HepG2 (cell line): ENCODE results near the gene RPL41. TPM values are rescaled to one million over a fixed set of nuclear protein-coding genes. Genes with fewer than 3 reads are reported as not detected.
A peak's percentile ranks its signal among the peaks of the same experiment; 100 is the strongest.

ENCODE experiments used
- ATAC-seq: fragments of 200-7000 bp; cut with Tn5 transposase; 3 replicates; pipeline ENCODE4 v1.9.1; 2020; ENCODE audit warnings: mild to moderate bottlenecking, moderate library complexity
- BruUV-seq: library from RNA; stranded (reverse); fragments of 400-500 nt; replicated peaks from 2 replicates; lab custom pipeline; 2021; lab: Mats Ljungman, UMichigan
- CTCF ChIA-PET: fragments of 300-600 bp; formaldehyde crosslinking; extraction: SDS; loops from one replicate; lab custom pipeline; 2021; ENCODE audit warnings: low total read pairs, inconsistent platforms, low intra/inter-chr PET ratio; lab: Yijun Ruan, JAX
- POLR2A ChIA-PET: fragments of 350-600 bp; sonication (Branson Sonifier 250); formaldehyde crosslinking; loops from one replicate; lab custom pipeline; 2020; ENCODE audit warnings: antibody characterized with exemption, inconsistent platforms; lab: Yijun Ruan, JAX
- DNase-seq: peaks from one replicate; pipeline ENCODE4 v3.0.0-alpha.2; 2015; ENCODE audit warnings: low spot score
- FAIRE-seq: peaks from 3 replicates; lab custom pipeline; 2011; peaks lifted over from hg19 to GRCh38; lab: Jason Lieb, UNC
- H2AFZ ChIP-seq: one replicate; pipeline ENCODE4 v1.6.1; 2011; ENCODE audit warnings: low read length, inconsistent platforms
- H3K27ac ChIP-seq: fragments of 300-600 bp; 3 replicates; pipeline ENCODE4 v1.8.0; 2011; ENCODE audit warnings: mixed run types, mild to moderate bottlenecking, mixed read lengths, low read length, inconsistent platforms; ENCODE audit not compliant: insufficient read depth; ENCODE audit errors: extremely low read length
- H3K27me3 ChIP-seq, 2 experiments: fragments of 200-600 bp in 1 of 2; 2 replicates in 1 of 2; 3 replicates in 1 of 2; pipeline versions ENCODE4 v1.6.0 to v1.8.0; 2011; ENCODE audit warnings: low read length in 2 of 2, mild to moderate bottlenecking in 2 of 2, moderate library complexity in 2 of 2, inconsistent platforms in 1 of 2; ENCODE audit not compliant: insufficient read depth in 2 of 2, control insufficient read depth in 1 of 2
- H3K36me3 ChIP-seq, 2 experiments: fragments of 200-600 bp in 1 of 2; replicated peaks in 1 of 2; 2 replicates in 1 of 2; 3 replicates in 1 of 2; pipeline versions ENCODE4 v1.5.1 to v1.8.0; 2011; ENCODE audit warnings: low read length in 2 of 2, inconsistent platforms in 1 of 2; ENCODE audit not compliant: insufficient read depth in 2 of 2, control insufficient read depth in 1 of 2
- H3K4me1 ChIP-seq: 2 replicates; pipeline ENCODE4 v1.5.1; 2012; ENCODE audit warnings: low read length, inconsistent platforms; ENCODE audit not compliant: insufficient read depth
- H3K4me2 ChIP-seq: 2 replicates; pipeline ENCODE4 v1.6.0; 2011; ENCODE audit warnings: low read depth, low read length, inconsistent platforms
- H3K4me3 ChIP-seq, 3 experiments: fragments of 200-600 bp in 1 of 3; sonication (generic), shearing (Covaris generic) in 1 of 3; replicated peaks in 1 of 3; 2 replicates each; pipeline ENCODE4 v1.5.1; 2011 to 2016; ENCODE audit warnings: low read length in 3 of 3, inconsistent platforms in 2 of 3, low read depth in 2 of 3, mild to moderate bottlenecking in 2 of 3, control low read depth in 1 of 3, mixed read lengths in 1 of 3; ENCODE audit not compliant: insufficient read depth in 1 of 3
- H3K79me2 ChIP-seq: one replicate; pipeline ENCODE4 v1.6.1; 2011; ENCODE audit warnings: low read length, inconsistent platforms; ENCODE audit not compliant: insufficient read depth
- H3K9ac ChIP-seq: 2 replicates; pipeline ENCODE4 v1.6.0; 2011; ENCODE audit warnings: mild to moderate bottlenecking, low read depth, low read length, inconsistent platforms; ENCODE audit not compliant: insufficient read depth
- H3K9me3 ChIP-seq: 2 replicates; pipeline ENCODE4 v1.5.1; 2012; ENCODE audit warnings: mild to moderate bottlenecking, low read length
- H4K20me1 ChIP-seq: 2 replicates; pipeline ENCODE4 v1.6.0; 2011; ENCODE audit warnings: inconsistent platforms, mild to moderate bottlenecking, low read length, moderate library complexity; ENCODE audit not compliant: insufficient read depth
- AGO2 ChIP-seq: fragments of 200-400 bp; formaldehyde crosslinking; optimal IDR thresholded peaks from 2 replicates; pipeline ENCODE3; 2017; ENCODE audit warnings: mild to moderate bottlenecking, low read depth, low read length, moderate library complexity
- NR1H2 ChIP-seq: sonication (generic); formaldehyde crosslinking; IDR thresholded peaks from 2 replicates; pipeline ENCODE4 v1.8.1; 2022; ENCODE audit warnings: low read depth, missing genetic modification reagents, borderline replicate concordance
- POLR2AphosphoS5 ChIP-seq: IDR thresholded peaks from 2 replicates; pipeline ENCODE4 v1.6.1; 2012; ENCODE audit warnings: low read depth, low read length
- RBFOX2 ChIP-seq: fragments of 200-400 bp; formaldehyde crosslinking; IDR thresholded peaks from 2 replicates; pipeline ENCODE4 v1.6.1; 2017; ENCODE audit warnings: low read depth, mild to moderate bottlenecking, low read length
- RBM22 ChIP-seq: fragments of 200-400 bp; formaldehyde crosslinking; optimal IDR thresholded peaks from 2 replicates; pipeline ENCODE3; 2017; ENCODE audit warnings: mild to moderate bottlenecking, low read length, moderate library complexity
- SP4 ChIP-seq: sonication (generic); formaldehyde crosslinking; IDR thresholded peaks from 2 replicates; pipeline ENCODE4 v1.8.1; 2023; ENCODE audit warnings: mild to moderate bottlenecking, missing genetic modification reagents
- ZNF234 ChIP-seq: sonication (generic); formaldehyde crosslinking; conservative IDR thresholded peaks from 2 replicates; pipeline ENCODE4 v1.5.1; 2020; ENCODE audit warnings: mild to moderate bottlenecking, missing genetic modification reagents
- ZNF800 ChIP-seq: sonication (generic); formaldehyde crosslinking; IDR thresholded peaks from 2 replicates; pipeline ENCODE4 v1.4.0; 2020; ENCODE audit warnings: missing genetic modification reagents
- ZSCAN12 ChIP-seq: sonication (generic); formaldehyde crosslinking; IDR thresholded peaks from 2 replicates; pipeline ENCODE4 v1.9.0; 2021; ENCODE audit warnings: mild to moderate bottlenecking, missing genetic modification reagents
- WGBS: methylation state at CpG from one replicate; pipeline ENCODE4 v1.1.6; 2017; ENCODE audit warnings: low lambda C conversion rate; 5-methylcytosine and 5-hydroxymethylcytosine counted together
- in situ Hi-C: cut with HindIII; loops from 2 replicates; pipeline ENCODE4 v1.10.0; 2017; ENCODE audit warnings: low pct_unique_long_range_greater_than_20kb; ENCODE audit not compliant: extremely low pct_ligation_motif_present
- intact Hi-C: fragments of 100-400 bp; cut with micrococcal nuclease; formaldehyde crosslinking; loops from one replicate; pipeline ENCODE4 v1.10.0; 2022; ENCODE audit not compliant: unreplicated experiment
- polyA plus RNA-seq, 8 experiments: library from polyadenylated mRNA; depleted of rRNA in 3 of 8; stranded (reverse) in 7 of 8; unstranded in 1 of 8; fragments of >200 nt; fragmentation: Illumina TruSeq in 4 of 8; extraction: Trizol in 4 of 8; gene quantifications; 2 replicates each; pipeline versions ENCODE4 v1.2.1 to v1.2.3, GENCODE V29; 2011 to 2016; ENCODE audit warnings: low read depth in 4 of 8, missing spikeins in 1 of 8, mixed read lengths in 1 of 8; ENCODE audit not compliant: insufficient read depth in 1 of 8
- total RNA-seq, 5 experiments: library from RNA; depleted of rRNA; stranded (reverse); fragments of >200 nt; fragmentation: Illumina TruSeq; extraction: Trizol; gene quantifications; 2 replicates each; pipeline ENCODE4 v1.2.3, GENCODE V29; 2016; ENCODE audit warnings: low read depth in 1 of 5

RPL41 gene
- total and polyA plus RNA-seq, 2 of the 13 experiments (the other 11 are each of a cell fraction or from before 2014, with no cell fraction given): 4,012 to 7,670 TPM

- no TSS peak for BruUV-seq
- Histone ChIP-seq H2AFZ (no peak overlapping the region), H3K4me3 (no peak overlapping the region), H3K4me1 (peaks cover 12% of the 10 kb centered on the region), H3K27me3 (no peaks in the 10 kb centered on the region; a peak in 1 of 5 replicates), H3K4me2 (no peak overlapping the region), H3K9ac (no peak overlapping the region), H4K20me1 (no peaks in the 10 kb centered on the region), H3K27ac (peak overlapping the region; percentile 2), H3K9me3 (no peaks in the 10 kb centered on the region)
- POLR2A ChIA-PET: interaction anchor here (1.3 to 2.1 kb wide), 2 partner anchors 10 to 32 kb away, joined by 3 to 16 read pairs; partner anchors contain the start of gene PA2G4
- FAIRE-seq: no peak
- CTCF ChIA-PET: no interaction called here
- WGBS: 96% methylated on average over 1 of the region's 1 CpG
- in situ Hi-C loops: no loop called here
- no peak for ATAC-seq
- TF ChIP-seq AGO2: peak; percentile 19
- no peak for TF ChIP-seq ZSCAN12 (CRISPR knock-in tag)
- 0 out of 2 replicates have a peak, but pooled peaks have one; percentile 34 for TF ChIP-seq RBFOX2
- no peak for TF ChIP-seq SP4 (CRISPR knock-in tag)
- no peak for TF ChIP-seq ZNF234 (CRISPR knock-in tag)
- peak; percentile 2 for TF ChIP-seq RBM22
- no peak for TF ChIP-seq ZNF800 (CRISPR knock-in tag)
- no peak for TF ChIP-seq NR1H2
- TF ChIP-seq POLR2AphosphoS5: 0 out of 2 replicates have a peak, but pooled peaks have one; percentile 26
- TF ChIP-seq, all 625 proteins: peak for 4
- intact Hi-C loops: no loop called here
- Histone ChIP-seq H3K79me2 (peaks cover 12% of the 10 kb centered on the region), H3K36me3 (peaks cover 20 to 39% of the 10 kb centered on the region in 2 experiments; a peak in 4 of 5 replicates)
- DNase-seq: no peak
Measured at GRCh38 chr12:56114084-56114483, 2.3 kb upstream of the RPL41 start.
